NCI-H128 (cell line): ENCODE measurements around the gene SCGB1D4.

ENCODE experiments used
- DNase-seq: peaks from one replicate; lab custom pipeline; 2025; ENCODE audit not compliant: unreplicated experiment; lab: John Stamatoyannopoulos, UW

SCGB1D4 gene

DNA sequence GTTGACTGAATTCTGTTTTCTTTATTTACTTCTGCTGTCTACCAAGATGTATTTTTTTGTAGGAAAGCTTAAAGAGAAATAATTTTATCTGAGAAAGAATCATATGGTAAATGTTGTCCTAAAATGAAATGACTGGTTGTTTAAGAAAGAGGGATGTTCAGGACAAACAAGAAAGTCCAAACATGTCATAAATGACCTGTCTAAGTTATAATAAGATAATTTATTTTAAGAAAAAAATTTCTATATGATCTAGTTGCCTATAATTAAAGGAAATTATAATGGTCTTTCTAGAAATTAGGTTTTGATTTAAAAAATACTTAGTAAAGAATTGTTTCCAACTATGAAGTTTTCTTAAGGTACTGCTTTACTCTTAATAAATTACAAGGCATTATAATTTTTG lies 18.4 kb downstream of the SCGB1D4 start:
- no peak for DNase-seq

- no peak for DNase-seq
These were observed 25.0 kb downstream of the SCGB1D4 start for GRCh38 chr11:62273789-62274275.

GRCh38 chr11:62273284-62273683 lies 25.6 kb downstream of the SCGB1D4 start:
- no peak for DNase-seq

DNA sequence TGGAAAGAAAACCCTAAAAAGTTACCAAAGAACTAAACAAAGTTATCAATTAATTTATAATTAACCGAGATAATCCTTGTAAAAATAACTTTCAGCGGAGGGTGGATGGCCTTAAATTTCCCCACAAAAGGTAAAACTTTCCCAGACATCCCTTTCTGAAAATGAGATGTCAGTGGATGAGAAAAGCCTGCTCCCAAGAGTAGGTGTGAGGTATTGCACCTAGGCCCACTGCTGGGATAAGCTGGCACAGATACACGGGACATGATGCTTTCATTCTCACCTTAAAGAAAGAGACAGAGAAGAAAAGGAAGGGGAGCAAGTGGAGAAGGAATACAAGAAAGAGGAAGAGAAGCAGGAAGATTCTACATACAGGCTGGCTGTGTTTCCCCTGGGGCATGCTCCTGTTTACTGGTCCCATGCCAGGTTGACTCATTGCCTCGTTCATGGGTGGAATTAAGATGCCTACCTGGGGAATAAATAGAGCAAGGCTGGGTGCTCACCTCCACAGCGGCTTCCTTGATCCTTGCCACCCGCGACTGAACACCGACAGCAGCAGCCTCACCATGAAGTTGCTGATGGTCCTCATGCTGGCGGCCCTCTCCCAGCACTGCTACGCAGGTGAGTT lies 29.1 kb downstream of the SCGB1D4 start, which contains the start of gene SCGB2A2:
Gene SCGB2A2, plus strand, starts transcription at position 505 of the 625 bp plus-strand sequence. Its CDS starts 59 bp downstream, at position 564.
- no peak for DNase-seq

GRCh38 chr11:62267576-62267975 lies 31.3 kb downstream of the SCGB1D4 start:
- no peak for DNase-seq

GRCh38 chr11:62267050-62267449 lies 31.8 kb downstream of the SCGB1D4 start:
- no peak for DNase-seq

- DNase-seq, result no peak
These were observed 32.3 kb downstream of the SCGB1D4 start for GRCh38 chr11:62266558-62266957.

- DNase-seq, result no peak
These were observed 34.9 kb downstream of the SCGB1D4 start for GRCh38 chr11:62264004-62264403.

DNA sequence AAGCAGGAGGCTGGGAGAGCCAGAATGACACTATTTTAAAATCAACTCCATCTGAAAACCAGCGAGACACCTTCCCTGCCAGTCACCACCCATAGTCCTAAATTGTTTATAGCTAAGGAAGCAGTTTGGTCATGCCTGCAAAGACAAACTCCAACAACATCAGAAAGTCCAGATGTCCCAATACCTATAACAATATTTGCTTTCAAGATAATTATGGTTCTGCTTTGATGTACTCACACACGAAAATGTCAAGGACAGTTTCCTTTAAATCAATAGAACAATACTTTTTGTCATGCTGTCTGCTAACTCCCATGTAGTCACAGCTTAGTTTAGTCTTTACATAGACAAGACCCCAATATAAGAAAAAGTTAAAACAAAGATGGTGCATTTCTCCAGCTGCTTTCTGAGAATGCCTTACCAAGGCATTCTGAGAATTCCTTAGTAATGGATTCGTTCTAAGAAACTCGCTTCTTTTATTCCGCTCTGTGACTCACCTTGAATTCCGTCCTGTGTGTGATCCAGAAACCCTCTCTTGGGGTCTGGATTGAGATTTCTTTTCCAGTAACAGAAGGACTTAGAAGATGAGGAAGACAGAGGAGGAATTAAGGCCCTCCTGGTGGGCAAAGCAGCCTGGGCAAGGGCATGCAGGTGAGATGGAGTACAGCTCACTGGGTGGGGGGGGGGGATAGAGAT lies 38.5 kb downstream of the SCGB1D4 start:
- no peak for DNase-seq

DNA sequence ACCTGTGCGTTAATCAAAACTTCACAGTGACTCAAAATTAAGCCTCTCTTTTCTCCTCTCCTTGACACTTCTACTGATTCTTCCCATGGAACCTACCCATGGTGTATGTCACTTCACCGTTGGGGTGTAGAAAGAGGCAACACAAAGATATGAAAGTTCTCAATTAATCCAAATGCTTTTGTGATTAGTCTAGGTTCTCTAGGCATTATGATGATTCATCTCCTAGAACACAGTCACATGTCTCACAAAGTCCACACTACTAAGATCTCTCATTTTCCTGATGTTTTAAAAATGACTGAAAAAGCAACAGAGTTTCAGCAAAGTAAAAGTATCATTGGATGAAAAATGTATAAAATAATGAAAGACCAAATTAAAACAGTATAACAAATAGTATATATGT lies 42.6 kb downstream of the SCGB1D4 start:
- no peak for DNase-seq

DNA sequence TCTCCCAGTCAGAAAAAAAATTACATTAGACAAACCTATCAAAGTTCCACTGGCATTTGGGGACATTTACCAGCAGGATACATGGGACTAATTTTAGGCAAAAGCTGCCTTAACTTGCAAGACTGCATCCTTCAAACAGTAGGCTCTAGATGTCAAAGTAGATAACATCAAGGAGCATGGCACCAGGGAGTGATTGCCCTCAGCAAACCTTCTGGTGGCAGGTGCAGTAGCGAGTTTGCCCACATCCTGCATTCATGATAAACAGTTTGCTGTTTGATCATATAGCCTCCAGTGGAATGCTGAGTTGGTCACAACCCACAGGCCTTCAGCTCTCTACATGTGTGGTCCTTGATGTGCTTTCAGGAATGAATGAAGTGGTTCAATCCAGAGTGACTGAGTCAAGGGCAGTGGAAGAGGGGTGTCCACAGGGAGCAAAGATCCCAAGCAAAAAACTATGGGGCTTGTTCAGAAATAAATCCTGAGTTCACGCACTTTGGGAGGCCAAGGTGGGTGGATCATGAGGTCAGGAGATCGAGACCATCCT lies 44.8 kb downstream of the SCGB1D4 start:
- no peak for DNase-seq

GRCh38 chr11:62251698-62252097 lies 47.2 kb downstream of the SCGB1D4 start:
- DNase-seq, result no peak
